Skeletal muscle cell (primary cell): ENCODE data around the gene SUSD3.

ENCODE experiments used
- DNase-seq: peaks from one replicate; pipeline ENCODE4 v3.0.0-alpha.2; 2010; ENCODE audit warnings: low read depth
- H3K4me3 ChIP-seq: 2 replicates; pipeline ENCODE4 v1.5.1; 2011; ENCODE audit warnings: low read depth, mild to moderate bottlenecking, control low read depth, low read length, moderate library complexity

Gene SUSD3

DNA sequence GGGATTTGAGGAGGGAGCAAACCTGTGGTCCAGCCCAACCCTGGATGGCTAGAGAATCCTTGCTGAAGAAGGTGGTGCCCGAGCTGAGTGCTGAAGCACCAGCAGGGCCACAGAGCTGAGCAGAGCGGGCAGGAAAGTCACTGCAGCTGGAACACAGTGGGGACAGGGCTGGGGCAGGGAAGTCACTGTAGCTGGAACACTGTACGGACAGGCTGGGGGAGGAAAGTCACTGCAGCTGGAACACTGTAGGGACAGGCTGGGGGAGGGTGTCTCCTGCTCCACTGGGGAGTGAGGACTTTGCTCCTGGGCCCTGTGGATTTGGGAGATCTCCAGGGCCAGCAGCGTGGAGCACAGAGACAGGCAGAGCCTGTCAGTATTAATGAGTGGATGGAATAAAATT, 9.0 kb upstream of the SUSD3 start:
- DNase-seq: no peak
- H3K4me3 ChIP-seq: no peak overlapping the region

DNA sequence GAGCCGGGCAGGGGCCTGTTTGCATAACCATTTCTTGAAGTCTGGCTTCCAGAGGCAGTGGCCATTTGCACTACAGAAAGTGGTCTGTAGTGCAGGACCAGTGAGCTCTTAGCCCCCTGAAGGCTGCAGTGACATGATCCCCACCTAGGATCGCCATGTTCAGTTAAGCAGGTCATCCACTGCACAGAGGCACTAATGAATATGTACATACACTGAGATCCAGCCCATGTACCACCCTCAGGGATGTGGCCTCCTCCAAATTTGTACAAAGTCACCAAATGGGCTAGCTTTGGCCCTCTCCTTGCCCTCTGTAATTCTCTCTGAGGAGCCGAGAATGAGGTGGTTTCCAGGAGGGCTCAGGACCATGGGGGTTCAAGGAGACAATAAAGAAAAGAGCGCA, 8.3 kb upstream of the SUSD3 start:
- H3K4me3 ChIP-seq: no peak overlapping the region
- no peak for DNase-seq

DNA sequence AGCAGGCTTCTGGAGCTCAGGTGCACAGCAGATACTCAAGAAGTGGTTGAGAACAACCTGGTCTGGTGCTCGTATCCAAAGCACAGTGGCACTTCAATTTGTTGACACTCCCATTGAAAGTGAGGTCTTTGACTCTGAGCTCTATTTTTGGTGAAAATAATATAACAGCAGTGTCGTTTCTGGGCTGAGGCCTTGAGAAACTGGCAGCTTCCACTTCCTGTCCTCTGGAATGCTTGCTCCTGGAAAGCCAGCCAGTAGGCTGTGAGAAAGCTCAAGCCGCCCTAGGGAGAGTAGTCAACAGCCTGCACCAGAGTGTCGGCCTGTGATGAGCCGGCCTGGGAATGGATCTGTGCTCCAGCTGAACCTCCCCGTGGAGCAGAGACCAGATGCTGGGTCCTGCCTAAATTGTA, 6.8 kb upstream of the SUSD3 start:
- no peak overlapping the region for H3K4me3 ChIP-seq
- DNase-seq: no peak

DNA sequence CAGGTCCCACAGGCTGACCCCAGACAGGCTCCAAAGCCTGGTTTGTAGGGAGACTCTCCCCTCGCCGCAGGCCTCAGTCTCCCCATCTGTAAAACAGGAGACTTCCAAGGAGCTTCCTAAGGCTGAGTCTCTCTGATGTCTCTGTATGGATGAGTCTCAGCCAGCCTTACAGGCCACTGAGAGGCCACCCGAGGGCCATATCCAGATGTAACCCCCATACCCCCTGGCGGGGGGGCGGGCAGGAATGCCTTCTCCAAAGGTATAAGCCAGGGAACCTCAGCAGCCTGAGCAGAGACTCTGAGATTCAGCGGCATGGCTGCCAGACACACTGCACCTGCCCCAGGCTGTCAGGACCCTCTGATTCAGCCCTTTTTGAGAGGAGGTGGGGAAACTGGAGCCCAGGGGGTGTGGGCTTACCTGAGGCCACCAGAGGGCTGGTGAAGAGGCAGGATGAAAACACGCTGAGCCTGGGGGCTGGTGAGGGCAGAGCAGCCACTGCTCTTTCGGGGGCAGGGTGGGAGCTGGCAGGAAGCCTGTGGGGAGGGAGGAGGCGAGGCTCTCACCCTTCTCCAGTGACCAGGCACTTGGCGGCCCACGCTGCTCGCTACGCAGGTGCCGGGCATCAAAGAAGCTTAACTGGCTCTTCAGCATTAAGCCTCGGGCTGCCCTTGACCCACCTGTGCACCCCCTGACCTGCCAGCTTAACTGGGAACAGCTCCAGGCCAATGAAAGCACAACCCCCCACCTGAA, 5.5 kb upstream of the SUSD3 start:
- no peak overlapping the region for H3K4me3 ChIP-seq

DNA sequence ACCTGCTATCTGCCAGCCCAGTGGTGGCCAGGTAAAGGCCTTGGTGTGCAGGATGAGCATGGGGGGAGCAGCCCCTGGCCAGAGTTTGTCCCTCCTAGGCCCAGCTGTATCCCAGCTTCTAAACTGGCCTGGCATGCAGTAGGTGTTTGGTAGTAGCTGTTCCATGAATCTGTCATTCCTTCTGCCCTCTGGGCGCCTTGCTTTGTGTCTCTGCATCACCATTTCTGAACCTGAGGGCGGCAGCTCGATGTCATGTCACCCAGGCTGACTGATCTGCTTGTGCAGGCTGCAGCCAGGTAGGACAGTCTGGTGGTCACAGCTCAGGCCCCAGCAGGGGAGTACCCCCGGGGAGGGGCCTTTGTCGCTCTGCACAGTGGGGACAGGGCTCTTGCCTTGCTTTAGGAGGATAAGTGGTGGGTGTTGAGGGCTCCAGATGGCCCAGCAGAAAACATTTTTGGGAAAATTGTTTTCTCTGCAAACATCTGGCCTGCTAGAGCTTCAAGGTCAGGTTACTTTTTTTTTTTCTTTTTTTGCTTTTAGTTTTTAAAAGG, 4.6 kb upstream of the SUSD3 start:
- DNase-seq: no peak
- no peak overlapping the region for H3K4me3 ChIP-seq

More for the DNA sequence above, 5.5 kb upstream of the SUSD3 start:
- DNase-seq: no peak

DNA sequence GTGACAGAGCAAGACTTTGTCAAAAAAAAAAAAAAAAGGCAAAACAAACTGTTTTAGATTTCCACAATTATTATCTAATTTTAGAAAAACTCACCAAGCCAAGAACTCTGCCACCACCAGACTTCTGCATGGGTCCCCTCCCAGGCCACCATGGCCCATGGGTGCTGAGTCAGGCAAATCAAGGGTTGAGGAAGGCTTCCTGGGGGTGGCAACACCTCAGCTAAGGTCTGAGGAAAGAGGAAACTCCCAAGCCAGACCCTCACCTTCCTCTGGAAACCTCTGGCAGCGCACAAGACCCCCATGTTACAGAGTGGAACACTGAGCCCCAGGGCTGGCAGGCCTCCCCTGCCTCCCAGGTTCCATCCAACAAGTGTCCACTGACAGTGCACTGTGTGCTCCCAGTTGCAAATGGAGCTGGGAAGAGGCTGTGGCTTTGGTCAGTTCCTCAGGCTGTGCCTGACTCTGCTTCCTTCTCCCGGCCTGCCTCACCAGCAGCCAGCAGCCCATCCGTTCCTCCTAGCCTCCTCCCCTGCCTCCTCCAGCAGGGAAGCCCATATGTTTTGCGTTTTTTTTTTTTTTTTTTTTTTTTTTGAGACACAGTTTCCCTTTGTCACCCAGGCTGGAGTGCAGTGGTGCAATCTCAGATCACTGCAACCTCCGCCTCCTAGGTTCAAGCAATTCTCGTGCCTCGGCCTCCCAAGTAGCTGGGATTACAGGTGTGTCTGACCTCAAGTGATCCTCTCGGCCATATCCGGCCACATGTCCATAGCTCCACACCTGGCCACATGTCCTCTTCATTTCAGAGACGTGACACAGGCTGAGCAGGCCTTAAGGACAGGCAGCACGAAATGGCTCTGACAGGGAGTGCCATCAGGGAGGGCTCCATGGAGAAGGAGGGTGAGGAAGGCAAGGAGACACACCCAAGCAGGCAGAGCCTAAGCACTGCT, 3.5 kb upstream of the SUSD3 start:
- no peak for DNase-seq
- no peak overlapping the region for H3K4me3 ChIP-seq

DNA sequence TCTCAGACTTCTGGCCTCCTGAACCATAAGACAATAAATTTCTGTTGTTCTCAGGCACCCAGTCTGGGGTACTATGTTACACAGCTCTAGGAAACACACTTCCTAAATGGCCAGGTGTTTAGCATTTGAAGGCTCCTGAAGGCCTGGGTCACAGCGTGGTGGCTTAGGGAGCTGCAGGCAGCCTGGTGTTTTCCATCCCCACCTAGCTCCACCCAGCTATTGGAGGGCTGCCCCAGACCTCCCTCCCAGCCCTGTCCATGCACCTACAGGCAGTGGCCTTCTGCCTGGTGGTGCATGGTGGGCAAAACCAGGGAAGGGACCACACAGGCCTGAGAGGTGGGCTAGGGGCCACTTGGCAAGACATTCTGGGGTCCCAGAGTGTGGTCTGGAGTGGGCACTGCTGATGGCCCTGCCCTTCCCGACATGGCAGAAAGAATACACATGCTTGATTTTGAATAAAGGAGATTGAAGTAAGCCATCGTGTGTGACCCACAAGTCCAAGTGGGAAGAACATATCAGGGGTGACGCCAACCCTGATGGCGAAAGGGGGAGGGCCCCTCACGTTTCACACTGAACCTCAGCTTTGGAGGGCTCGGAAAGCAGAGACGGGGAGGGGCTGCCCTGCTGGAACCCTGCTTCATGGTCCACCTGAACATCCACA, 1.3 kb upstream of the SUSD3 start:
- DNase-seq: no peak
- H3K4me3 ChIP-seq: no peak overlapping the region

DNA sequence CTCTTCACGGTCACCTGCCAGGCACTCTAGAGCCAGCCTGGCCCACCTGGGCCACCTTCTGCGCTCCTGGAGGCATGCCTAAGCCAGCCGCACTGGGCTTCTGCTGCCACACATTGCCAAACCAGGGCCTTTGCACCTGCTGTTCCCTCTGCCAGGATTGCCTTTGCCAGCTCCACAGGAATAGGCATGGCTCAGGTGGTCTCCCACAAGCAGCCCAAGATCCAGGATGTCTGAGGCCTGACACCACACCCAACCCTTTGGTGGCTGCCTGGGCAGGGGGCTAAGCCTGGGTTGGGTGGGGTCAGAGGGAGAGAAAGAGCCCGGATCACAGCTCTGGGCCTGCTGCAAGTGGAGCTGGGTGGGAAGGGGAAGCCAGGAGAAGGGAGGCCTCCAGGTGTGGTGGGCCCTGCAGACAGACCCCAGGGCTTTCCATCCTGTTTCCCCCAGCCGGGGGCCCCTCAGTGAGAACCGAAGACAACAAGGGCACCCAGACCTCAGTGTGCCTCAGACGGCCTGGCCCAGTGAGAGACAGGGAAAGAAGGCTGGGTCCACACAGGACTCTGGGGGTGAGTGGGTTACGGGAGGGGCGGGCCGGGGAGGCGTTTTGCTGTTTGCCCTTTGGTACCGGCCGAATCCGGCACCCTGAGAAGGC, 672 bp upstream of the SUSD3 start:
- DNase-seq: no peak
- no peak overlapping the region for H3K4me3 ChIP-seq

DNA sequence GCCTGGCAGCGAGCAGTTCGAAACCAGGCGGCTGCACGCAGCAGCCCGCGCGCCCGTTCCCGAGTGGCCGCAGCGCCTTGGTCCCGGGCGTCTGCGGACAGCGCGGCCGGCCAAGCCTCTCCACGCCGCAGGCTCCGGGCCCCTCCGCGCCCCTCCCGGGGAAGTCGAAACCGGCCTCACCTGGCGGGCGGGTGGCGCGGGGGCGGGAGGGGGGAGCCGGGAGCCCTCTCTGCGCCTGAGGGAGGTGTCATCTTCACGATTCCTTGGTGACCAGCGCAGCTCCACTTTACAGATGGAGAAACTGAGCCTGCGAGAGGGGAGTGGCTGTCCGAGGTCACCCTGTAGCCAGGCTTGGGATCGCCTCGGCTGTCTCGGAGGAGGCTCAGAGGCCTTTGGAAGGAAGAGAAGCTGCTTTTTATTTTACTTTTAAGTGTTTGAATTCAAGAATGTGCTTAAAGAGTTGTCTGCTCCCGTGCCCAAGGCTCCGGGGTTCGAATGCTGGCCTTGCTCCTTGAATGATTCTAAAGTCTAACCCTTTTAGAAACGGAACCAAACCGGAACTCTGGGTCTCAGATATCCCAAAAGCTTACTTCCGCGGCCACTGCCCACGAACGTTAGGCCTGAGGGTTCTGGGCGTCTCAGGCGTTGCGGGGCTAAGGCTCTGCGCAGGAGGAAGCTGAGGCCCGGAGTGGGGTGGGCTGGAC, 662 bp downstream of the SUSD3 start:
- H3K4me3 ChIP-seq: peak overlapping the region; percentile 30

DNA sequence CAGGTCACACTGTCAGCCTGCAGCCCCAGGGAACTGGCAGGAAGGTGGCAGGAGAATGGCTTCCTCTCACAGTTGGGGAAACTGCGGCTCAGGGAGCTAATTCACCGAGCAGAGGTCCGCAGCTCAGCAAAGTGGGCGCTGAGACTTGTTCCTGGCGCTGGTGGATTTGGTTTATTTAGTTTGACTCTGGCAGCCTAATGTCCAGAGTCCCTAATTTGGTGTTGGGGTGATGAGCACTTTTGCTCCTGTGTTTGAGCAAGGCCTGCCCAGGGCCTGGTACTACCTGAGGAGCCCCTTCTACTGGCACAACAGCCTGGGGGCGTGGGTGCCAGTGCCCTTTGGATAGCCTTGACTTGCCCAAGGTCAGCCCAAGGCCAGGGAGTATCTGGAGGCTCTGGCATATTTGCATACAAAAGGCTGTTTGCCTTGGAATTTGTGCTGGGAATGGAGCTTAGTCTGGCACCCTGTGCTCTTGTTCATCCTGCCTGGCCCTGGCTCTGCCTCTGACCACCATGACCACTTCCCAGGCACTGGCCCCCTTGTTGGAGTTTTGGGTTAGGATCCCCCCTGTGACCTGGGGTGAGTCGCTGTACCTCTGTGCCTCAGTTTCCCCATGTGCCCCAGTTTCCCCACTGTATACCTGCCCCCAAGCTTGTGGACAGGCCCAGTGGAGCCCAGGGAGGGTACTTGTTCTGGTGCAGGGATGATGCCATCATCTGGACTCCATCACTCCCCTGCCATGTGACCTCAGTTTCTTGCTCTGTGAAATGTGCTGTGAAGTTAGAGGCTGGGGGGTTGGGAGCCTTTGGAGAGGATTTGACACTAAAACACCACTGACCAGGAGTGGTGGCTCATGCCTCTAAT, 1.4 kb downstream of the SUSD3 start:
- no peak for DNase-seq
- no peak overlapping the region for H3K4me3 ChIP-seq

More for the DNA sequence above, 662 bp downstream of the SUSD3 start:
- DNase-seq: no peak

DNA sequence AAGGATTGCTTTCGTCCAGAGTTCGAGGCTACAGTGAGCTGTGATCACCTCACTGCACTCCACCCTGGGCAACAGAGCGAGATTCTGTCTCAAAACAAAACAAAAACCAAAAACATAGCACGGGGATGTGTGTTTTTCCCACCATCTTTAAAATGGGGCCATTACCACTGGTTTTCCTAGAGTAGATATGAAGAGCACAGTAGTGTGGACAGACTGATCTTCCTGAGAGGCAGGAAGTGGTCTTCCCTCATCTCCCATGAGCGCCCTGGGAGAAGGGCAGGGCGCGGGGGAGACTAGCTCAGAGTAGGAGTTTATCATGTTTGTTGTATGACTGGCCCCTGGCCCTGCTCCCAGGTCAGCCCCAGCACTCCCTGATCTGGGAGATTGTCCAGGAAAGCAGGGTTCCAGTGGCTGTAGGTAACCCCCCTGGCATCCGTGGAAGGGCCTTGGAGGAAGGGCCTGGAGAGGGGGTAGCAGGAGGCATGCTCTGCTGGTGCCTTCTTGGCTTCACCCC, 2.3 kb downstream of the SUSD3 start:
- DNase-seq: no peak

DNA sequence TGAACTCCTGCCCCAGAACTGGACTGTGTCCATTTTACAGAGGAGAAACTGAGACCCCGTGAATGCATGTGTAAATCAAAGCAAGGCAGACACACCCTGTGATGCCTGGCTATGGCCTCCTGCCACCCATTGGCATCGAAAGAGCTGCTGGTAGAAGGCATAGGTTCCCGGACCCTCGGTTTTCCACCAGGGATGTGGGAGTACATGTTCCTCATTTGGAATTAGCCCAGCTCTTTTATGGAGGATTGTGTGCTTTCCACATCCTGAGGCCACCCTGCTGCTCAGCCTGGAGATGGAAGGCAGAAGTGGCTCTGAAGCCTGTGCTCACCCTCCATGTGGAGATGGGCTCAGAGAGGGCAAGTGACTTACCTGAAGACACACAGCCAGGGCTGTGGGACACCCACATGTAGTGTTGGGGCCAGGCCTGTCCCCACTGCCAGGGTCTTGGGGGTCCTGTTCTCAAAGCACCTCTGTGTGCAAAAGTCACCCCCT, 2.8 kb downstream of the SUSD3 start:
- no peak for DNase-seq
- H3K4me3 ChIP-seq: no peak overlapping the region

More for the DNA sequence above, 2.3 kb downstream of the SUSD3 start:
- H3K4me3 ChIP-seq: no peak overlapping the region

DNA sequence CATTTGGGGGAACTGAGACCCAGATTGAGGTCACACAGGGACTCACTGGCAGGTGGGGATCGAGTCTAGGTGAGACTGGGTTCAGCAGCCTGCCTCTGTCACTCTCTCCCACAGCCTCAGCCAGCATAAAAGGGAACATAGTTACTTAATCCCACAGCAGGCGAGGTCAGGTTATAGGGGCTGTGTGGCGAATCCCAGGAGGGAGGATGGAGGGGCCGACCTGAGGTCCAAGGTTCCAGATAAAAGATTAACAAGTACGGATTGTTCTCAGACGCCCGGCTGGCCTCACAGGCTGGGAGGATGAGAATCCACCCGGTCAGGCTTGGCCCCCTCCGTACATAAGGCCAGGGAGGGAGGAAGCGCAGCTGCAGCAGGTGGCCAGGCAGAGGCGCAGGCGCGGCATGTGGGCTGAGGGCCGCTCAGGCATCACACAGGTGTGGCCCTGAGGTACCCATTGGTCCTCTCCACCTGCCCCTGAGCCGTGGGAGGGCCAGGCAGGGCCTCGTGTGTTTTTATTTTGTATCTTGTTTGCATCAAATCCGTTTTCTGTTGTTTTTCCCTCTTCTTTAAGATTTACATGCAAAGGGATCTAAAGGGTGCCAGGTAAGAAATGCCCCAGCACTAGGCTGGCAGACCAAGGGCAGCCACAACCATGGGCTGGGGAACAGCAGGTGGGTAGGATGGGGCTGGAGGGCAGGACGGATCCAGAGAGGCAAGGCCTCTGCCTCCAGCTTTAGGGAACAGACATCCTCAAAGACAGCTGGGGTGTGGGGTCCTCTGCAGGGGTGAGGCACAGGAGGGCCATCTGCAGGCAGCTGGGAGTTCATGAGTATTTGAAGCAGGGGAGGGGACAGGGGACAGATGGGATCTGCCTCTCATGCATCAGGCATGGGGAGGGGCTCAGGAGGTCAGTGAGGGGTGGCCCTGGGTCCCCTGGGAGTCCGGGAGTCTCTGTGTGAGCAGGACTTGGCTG, 3.6 kb downstream of the SUSD3 start:
- DNase-seq: no peak
- H3K4me3 ChIP-seq: no peak overlapping the region

DNA sequence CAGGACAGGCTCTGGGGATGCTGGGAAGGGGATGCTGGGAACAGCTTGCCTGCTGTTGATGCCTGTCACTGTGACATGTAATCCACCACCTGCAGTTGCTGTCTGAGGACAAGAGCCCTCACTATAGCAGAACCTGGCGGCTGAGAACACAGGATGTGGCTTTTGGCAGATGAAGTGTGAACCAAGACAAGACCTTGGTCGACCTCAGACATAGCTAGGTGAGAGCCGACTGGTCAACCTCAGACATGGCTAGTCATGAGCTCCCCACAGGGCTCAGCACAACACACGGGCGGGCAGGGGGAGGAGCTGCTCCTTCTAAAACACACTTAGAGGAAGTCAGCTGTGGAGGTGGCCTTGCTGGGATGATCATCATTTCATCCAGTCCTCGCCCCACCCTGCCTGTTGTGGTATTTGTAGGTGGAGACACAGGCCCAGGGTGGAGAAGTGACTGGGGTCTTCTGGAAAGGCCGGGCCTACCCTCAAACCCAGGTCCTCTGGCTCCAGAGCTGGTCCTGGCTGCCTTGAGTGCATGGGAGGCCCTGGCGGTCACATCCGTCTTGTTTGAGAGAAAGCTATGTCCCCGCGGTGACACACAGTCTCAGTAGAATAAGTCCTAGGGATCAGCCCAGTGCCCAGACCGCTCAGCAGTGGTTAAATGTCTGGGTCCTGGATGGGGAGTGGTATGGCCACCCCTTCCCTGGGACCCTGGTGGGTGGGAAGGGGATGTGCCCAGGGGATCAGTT, 6.1 kb downstream of the SUSD3 start:
- no peak overlapping the region for H3K4me3 ChIP-seq
- DNase-seq: no peak

DNA sequence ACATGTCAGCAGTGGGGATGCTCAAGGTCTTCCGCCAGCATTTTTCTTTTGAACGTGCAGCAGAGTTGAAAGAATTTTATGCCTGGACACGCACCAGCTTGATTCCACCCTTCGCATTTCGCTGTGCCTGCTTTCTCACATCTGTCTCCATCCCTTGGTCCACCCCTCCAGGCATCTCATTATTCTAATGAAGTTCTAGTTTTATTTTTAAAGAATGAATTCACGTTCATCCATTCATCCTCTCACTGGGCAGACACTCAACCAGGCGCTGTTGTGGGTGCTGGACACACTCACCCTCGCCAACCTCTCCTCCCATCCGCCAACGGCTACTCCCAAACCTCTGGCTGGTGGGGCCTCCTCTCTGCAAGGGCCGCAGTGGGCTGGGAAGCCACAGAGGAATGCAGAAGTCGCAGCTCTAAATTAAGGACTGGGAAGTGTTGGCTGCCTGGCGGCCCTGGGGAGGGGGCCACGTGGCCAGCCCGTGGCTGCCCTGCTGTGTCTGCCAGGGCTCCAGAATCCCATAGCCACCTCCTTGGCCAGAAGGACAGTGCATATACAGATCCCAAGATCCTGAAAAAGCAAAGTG, 6.7 kb downstream of the SUSD3 start:
- DNase-seq: no peak
- H3K4me3 ChIP-seq: no peak overlapping the region
